K562 (cell line): Measurements from ENCODE around the gene TELO2. TPM values are rescaled to one million over a fixed set of nuclear protein-coding genes. Genes with fewer than 3 reads are reported as not detected.

Experiments
- ATAC-seq: fragments of 200-7000 bp; cut with Tn5 transposase; 3 replicates; pipeline ENCODE4 v1.9.1; 2020; ENCODE audit warnings: moderate library complexity
- BruUV-seq: library from RNA; stranded (reverse); fragments of 400-500 nt; replicated peaks from 2 replicates; lab custom pipeline; 2021; lab: Mats Ljungman, UMichigan
- CTCF ChIA-PET: fragments of 300-600 bp; formaldehyde crosslinking; extraction: SDS; loops from one replicate; lab custom pipeline; 2021; ENCODE audit warnings: low intra/inter-chr PET ratio; lab: Yijun Ruan, JAX
- POLR2A ChIA-PET: fragments of 300-600, 350-650 bp; sonication (Branson Sonifier 250); formaldehyde crosslinking; extraction: SDS; loops from one replicate; lab custom pipeline; 2021; ENCODE audit warnings: antibody characterized with exemption, inconsistent platforms; lab: Yijun Ruan, JAX
- DNase-seq, 4 experiments: peaks; one replicate each; pipeline versions ENCODE4 v3.0.0 to v3.0.0-alpha.2; 2011 to 2018; ENCODE audit warnings: low spot score in 3 of 4, mixed read lengths in 3 of 4; ENCODE audit errors: extremely low read depth in 1 of 4
- FAIRE-seq: peaks from 2 replicates; lab custom pipeline; 2011; peaks lifted over from hg19 to GRCh38; lab: Jason Lieb, UNC
- H2AFZ ChIP-seq: 2 replicates; pipeline ENCODE4 v1.6.0; 2011; ENCODE audit warnings: low read depth, low read length, control low read depth, inconsistent platforms
- H3K27ac ChIP-seq: fragments of 200-600 bp; 3 replicates; pipeline ENCODE4 v1.8.0; 2011; ENCODE audit warnings: low read depth, mild to moderate bottlenecking, control low read depth, inconsistent platforms, low read length, moderate library complexity, mixed read lengths; ENCODE audit errors: extremely low read depth
- H3K27me3 ChIP-seq, 2 experiments: fragments of 300-600 bp in 1 of 2; 2 replicates in 1 of 2; 3 replicates in 1 of 2; pipeline versions ENCODE4 v1.6.0 to v1.8.0; 2011; ENCODE audit warnings: inconsistent platforms in 2 of 2, low read length in 2 of 2, mild to moderate bottlenecking in 1 of 2, mixed read lengths in 1 of 2, moderate library complexity in 1 of 2; ENCODE audit not compliant: control insufficient read depth in 2 of 2, insufficient read depth in 2 of 2
- H3K36me3 ChIP-seq: fragments of 300-600 bp; 3 replicates; pipeline ENCODE4 v1.8.0; 2011; ENCODE audit warnings: mild to moderate bottlenecking, low read length, inconsistent platforms; ENCODE audit not compliant: control insufficient read depth, insufficient read depth
- H3K4me1 ChIP-seq, 2 experiments: fragments of 200-600 bp in 1 of 2; replicated peaks in 1 of 2; 2 replicates in 1 of 2; 3 replicates in 1 of 2; pipeline versions ENCODE4 v1.5.1 to v1.8.0; 2011; ENCODE audit warnings: inconsistent platforms in 2 of 2, low read length in 2 of 2, mild to moderate bottlenecking in 1 of 2, mixed read lengths in 1 of 2, moderate library complexity in 1 of 2; ENCODE audit not compliant: control insufficient read depth in 2 of 2, insufficient read depth in 2 of 2
- H3K4me2 ChIP-seq: 2 replicates; pipeline ENCODE4 v1.6.1; 2011; ENCODE audit warnings: low read length, control low read depth, inconsistent platforms, mixed read lengths; ENCODE audit not compliant: insufficient read depth
- H3K4me3 ChIP-seq: fragments of 200-600 bp; sonication (generic), shearing (Covaris generic); 2 replicates; pipeline ENCODE4 v1.5.1; 2016; ENCODE audit warnings: control low read depth, inconsistent platforms
- H3K79me2 ChIP-seq: fragments of 200-600 bp; 3 replicates; pipeline ENCODE4 v1.8.0; 2011; ENCODE audit warnings: low read length, inconsistent platforms; ENCODE audit not compliant: control insufficient read depth, insufficient read depth
- H3K9ac ChIP-seq, 2 experiments: 2 replicates each; pipeline versions ENCODE4 v1.6.0 to v1.6.1; 2011; ENCODE audit warnings: low read depth in 2 of 2, low read length in 2 of 2, control low read depth in 1 of 2, inconsistent platforms in 1 of 2, mild to moderate bottlenecking in 1 of 2, mixed read lengths in 1 of 2; ENCODE audit not compliant: insufficient read depth in 1 of 2
- H3K9me1 ChIP-seq: one replicate; pipeline ENCODE4 v1.6.0; 2011; ENCODE audit warnings: inconsistent platforms, mild to moderate bottlenecking, low read length, moderate library complexity; ENCODE audit not compliant: control insufficient read depth, insufficient read depth
- H3K9me3 ChIP-seq: replicated peaks from 2 replicates; pipeline ENCODE4 v1.5.1; 2011; ENCODE audit warnings: low read depth, low read length, inconsistent platforms; ENCODE audit not compliant: control insufficient read depth, insufficient read depth
- H4K20me1 ChIP-seq: replicated peaks from 2 replicates; pipeline ENCODE4 v1.6.1; 2011; ENCODE audit warnings: low read length, inconsistent platforms, mixed read lengths; ENCODE audit not compliant: control insufficient read depth, insufficient read depth
- CEBPB ChIP-seq: fragments of 450-650 bp; IDR thresholded peaks from 2 replicates; pipeline ENCODE4 v1.6.1; 2016; ENCODE audit warnings: missing genetic modification characterization, missing compliant biosample characterization
- ETV5 ChIP-seq: sonication (generic); formaldehyde crosslinking; IDR thresholded peaks from 2 replicates; pipeline ENCODE4 v1.4.0; 2020; ENCODE audit warnings: low read depth, mild to moderate bottlenecking, missing genetic modification reagents
- EZH2 ChIP-seq: IDR thresholded peaks from 2 replicates; pipeline ENCODE4 v1.6.1; 2012; ENCODE audit warnings: low read depth, mild to moderate bottlenecking, inconsistent platforms, low read length, borderline replicate concordance
- FOXK1 ChIP-seq: sonication (generic); formaldehyde crosslinking; IDR thresholded peaks from 2 replicates; pipeline ENCODE4 v1.8.0; 2022; ENCODE audit warnings: missing genetic modification reagents, mild to moderate bottlenecking, borderline replicate concordance
- GATA2 ChIP-seq: sonication (generic); formaldehyde crosslinking; IDR thresholded peaks from 2 replicates; pipeline ENCODE4 v1.4.0; 2020; ENCODE audit warnings: mild to moderate bottlenecking, missing genetic modification reagents
- HIVEP1 ChIP-seq: fragments of 250-450 bp; sonication (Bioruptor Pico); IDR thresholded peaks from 2 replicates; pipeline ENCODE4 v1.4.0; 2020; ENCODE audit warnings: mild to moderate bottlenecking
- IFI16 ChIP-seq: fragments of 250-450 bp; sonication (Bioruptor Pico); IDR thresholded peaks from 2 replicates; pipeline ENCODE4 v2.1.2; 2022; ENCODE audit warnings: mild to moderate bottlenecking, inconsistent platforms
- NCOA1 ChIP-seq: fragments of 450-650 bp; IDR thresholded peaks from 2 replicates; pipeline ENCODE4 v1.6.1; 2016; ENCODE audit warnings: low read depth
- RBM22 ChIP-seq: fragments of 200-400 bp; formaldehyde crosslinking; IDR thresholded peaks from 2 replicates; pipeline ENCODE4 v1.6.1; 2018; ENCODE audit warnings: low read length, low read depth; ENCODE audit not compliant: poor library complexity, severe bottlenecking
- SMAD1 ChIP-seq: fragments of 150-350 bp; IDR thresholded peaks from 2 replicates; pipeline ENCODE4 v1.6.1; 2014; ENCODE audit warnings: low read length, low read depth; ENCODE audit not compliant: partially characterized antibody
- TAF7 ChIP-seq: fragments of 450-650 bp; IDR thresholded peaks from 2 replicates; pipeline ENCODE4 v1.6.1; 2016; ENCODE audit warnings: missing genetic modification characterization, missing compliant biosample characterization
- VEZF1 ChIP-seq: fragments of 200-800 bp; sonication (Bioruptor generic); IDR thresholded peaks from 2 replicates; pipeline ENCODE4 v1.6.1; 2017; ENCODE audit warnings: missing genetic modification characterization, missing compliant biosample characterization
- ZBTB7A ChIP-seq: IDR thresholded peaks from 2 replicates; pipeline ENCODE4 v1.6.1; 2011; ENCODE audit warnings: low read depth, mild to moderate bottlenecking, low read length, moderate library complexity, borderline replicate concordance; ENCODE audit not compliant: control insufficient read depth
- ZNF134 ChIP-seq: fragments of 250-450 bp; sonication (Bioruptor Pico); conservative IDR thresholded peaks from 2 replicates; pipeline ENCODE4 v1.4.0; 2020
- ZNF224 ChIP-seq: sonication (generic); formaldehyde crosslinking; IDR thresholded peaks from 2 replicates; pipeline ENCODE4 v1.8.0; 2022; ENCODE audit warnings: mild to moderate bottlenecking, missing genetic modification reagents
- ZNF41 ChIP-seq: fragments of 250-450 bp; sonication (Bioruptor Pico); conservative IDR thresholded peaks from 2 replicates; pipeline ENCODE4 v1.4.0; 2020; ENCODE audit warnings: mild to moderate bottlenecking
- ZNF785 ChIP-seq: fragments of 250-450 bp; sonication (Bioruptor Pico); IDR thresholded peaks from 2 replicates; pipeline ENCODE4 v1.4.0; 2020; ENCODE audit warnings: mild to moderate bottlenecking
- ZZZ3 ChIP-seq: fragments of 450-650 bp; IDR thresholded peaks from 2 replicates; pipeline ENCODE4 v1.6.1; 2016; ENCODE audit warnings: antibody characterized with exemption, mild to moderate bottlenecking, moderate library complexity
- WGBS: fragments of 100-300 bp; shearing (Covaris generic); methylation state at CpG from one replicate; pipeline ENCODE4 v1.1.6; 2016; ENCODE audit warnings: low coverage, mixed read lengths; ENCODE audit not compliant: insufficient coverage; ENCODE audit errors: missing lambda C conversion rate; 5-methylcytosine and 5-hydroxymethylcytosine counted together
- in situ Hi-C: fragments of 300-500 bp; cut with MboI; formaldehyde crosslinking; loops from 4 replicates; pipeline ENCODE4 v1.15.0; 2018; ENCODE audit warnings: inconsistent platforms, mixed read lengths
- intact Hi-C: fragments of 100-400 bp; cut with micrococcal nuclease; formaldehyde crosslinking; loops from 2 replicates; pipeline ENCODE4 v1.14.2; 2022
- polyA plus RNA-seq, 8 experiments: library from polyadenylated mRNA; depleted of rRNA in 4 of 8; stranded (reverse) in 5 of 8; unstranded in 3 of 8; fragments of >200 nt; fragmentation: Nextera tagmentation in 2 of 8; fragmentation: Illumina TruSeq in 1 of 8; extraction: Ambion mirVana in 2 of 8; extraction: Trizol in 1 of 8; gene quantifications; 2 replicates each; pipeline versions ENCODE4 v1.2.1 to v1.2.3, GENCODE V29; 2011 to 2014; ENCODE audit warnings: inconsistent platforms in 1 of 8, missing spikeins in 1 of 8
- total RNA-seq, 7 experiments: library from RNA; depleted of rRNA in 6 of 7; stranded (reverse); fragments of >200 nt in 6 of 7; fragmentation: Illumina TruSeq in 2 of 7; extraction: Trizol in 2 of 7; gene quantifications; 2 replicates each; pipeline versions ENCODE4 v1.2.1 to v1.2.3, GENCODE V29; 2011 to 2021; ENCODE audit warnings: low replicate concordance in 1 of 7

The TELO2 gene
- total and polyA plus RNA-seq, 9 of the 15 experiments (the other 6 are each of a cell fraction or from before 2014, with no cell fraction given) = 0.51 to 91.8 (median 14.5) TPM

DNA sequence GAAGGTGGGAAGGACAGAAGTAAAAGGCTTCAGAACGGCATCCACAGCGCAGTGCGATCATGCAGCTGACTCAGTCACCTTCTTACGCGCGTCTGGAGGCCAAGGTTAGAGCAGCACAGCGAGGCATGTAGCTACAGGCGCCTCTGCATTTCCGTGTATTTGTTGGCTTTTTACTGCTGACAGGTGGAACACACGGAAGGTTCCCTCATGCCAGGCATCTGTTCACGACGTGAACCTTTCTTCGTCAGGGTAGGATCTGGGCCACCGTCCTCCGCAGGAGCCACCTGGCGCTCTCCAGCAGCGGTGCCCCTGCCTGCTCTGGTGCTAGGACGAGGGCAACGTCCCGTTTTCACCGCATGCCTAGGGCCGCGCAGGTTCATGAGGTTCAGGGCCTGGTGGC is 55.6 kb downstream of the TELO2 start:
- Histone ChIP-seq H3K27me3 (peaks cover 2 to 34% of the 10 kb centered on the region in 2 experiments; a peak in 4 of 5 replicates), H3K4me2 (no peak overlapping the region), H3K4me3 (no peak overlapping the region), H3K79me2 (no peaks in the 10 kb centered on the region), H3K9me1 (no peaks in the 10 kb centered on the region), H3K27ac (no peak overlapping the region), H4K20me1 (no peaks in the 10 kb centered on the region)
- CTCF ChIA-PET = no interaction called here
- no peak for TF ChIP-seq ZNF41
- TF ChIP-seq FOXK1 = no peak
- TF ChIP-seq, all 486 proteins: peak for 0
- in situ Hi-C loops (no loop called here), intact Hi-C loops (no loop called here)
- Histone ChIP-seq H3K9me3 (no peaks in the 10 kb centered on the region), H3K9ac (no peak overlapping the region; a peak in 1 of 4 replicates), H3K36me3 (no peaks in the 10 kb centered on the region), H3K4me1 (peaks cover 2 to 25% of the 10 kb centered on the region in 2 experiments; a peak in 3 of 5 replicates), H2AFZ (no peak overlapping the region)
- FAIRE-seq (no peak), ATAC-seq (no peak), DNase-seq (no peak)
- BruUV-seq = no TSS peak
- POLR2A ChIA-PET = interaction anchor here (1.2 kb wide), 1 partner anchor 18 kb away, joined by 3 read pairs; no protein-coding TSS in a partner anchor
- 49% methylated on average over 23 of the region's 23 CpGs for WGBS

DNA sequence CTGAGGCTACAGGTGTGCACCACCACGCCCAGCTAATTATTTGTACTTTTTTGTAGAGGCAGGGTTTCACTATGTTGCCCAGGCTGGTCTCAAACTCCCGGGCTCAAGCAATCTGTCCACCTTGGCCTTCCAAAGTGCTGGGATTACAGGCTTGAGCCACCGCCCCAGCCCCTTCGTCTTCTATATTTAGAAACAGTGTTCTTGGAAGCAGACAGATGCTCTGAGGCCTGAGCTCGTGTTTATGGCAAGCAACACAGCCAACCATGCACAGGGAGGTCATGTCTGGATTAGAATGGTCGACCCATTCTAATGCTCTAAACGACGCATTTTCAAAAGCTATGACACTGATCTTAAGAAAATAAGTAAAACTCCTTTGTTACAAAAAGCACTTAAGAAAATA is 56.9 kb downstream of the TELO2 start:
- no peaks in the 10 kb centered on the region for H3K36me3 ChIP-seq
- FAIRE-seq (no peak), DNase-seq (no peak), ATAC-seq (no peak)
- H3K27me3 ChIP-seq = peaks cover 2 to 34% of the 10 kb centered on the region in 2 experiments; a peak in 4 of 5 replicates
- no peak overlapping the region for H3K4me3 ChIP-seq
- no peak overlapping the region for H3K9ac ChIP-seq
- ChIA-PET POLR2A (interaction anchor here (1.1 to 1.2 kb wide), 2 partner anchors 12 to 17 kb away, joined by 3 read pairs; no protein-coding TSS in a partner anchor), CTCF (no interaction called here)
- no peak overlapping the region for H3K4me2 ChIP-seq
- in situ Hi-C loops (no loop called here), intact Hi-C loops (no loop called here)
- no peaks in the 10 kb centered on the region for H3K9me3 ChIP-seq
- H3K9me1 ChIP-seq = no peaks in the 10 kb centered on the region
- H3K79me2 ChIP-seq = no peaks in the 10 kb centered on the region
- H4K20me1 ChIP-seq = no peaks in the 10 kb centered on the region
- WGBS = 31% methylated on average over 8 of the region's 8 CpGs
- H2AFZ ChIP-seq = no peak overlapping the region
- no TSS peak for BruUV-seq
- H3K4me1 ChIP-seq = peaks cover 0 to 29% of the 10 kb centered on the region in 2 experiments; a peak in 3 of 5 replicates
- no peak overlapping the region for H3K27ac ChIP-seq
- TF ChIP-seq RBM22 = no peak
- no peak for TF ChIP-seq SMAD1
- no peak for TF ChIP-seq ZZZ3
- no peak for TF ChIP-seq GATA2 (CRISPR knock-in tag)
- no peak for TF ChIP-seq ZBTB7A
- no peak for TF ChIP-seq ZNF224 (CRISPR knock-in tag)
- no peak for TF ChIP-seq VEZF1 (CRISPR knock-in tag)
- TF ChIP-seq ETV5 = no peak
- no peak for TF ChIP-seq HIVEP1 (CRISPR knock-in tag)
- TF ChIP-seq ZNF134 (CRISPR knock-in tag) = no peak
- no peak for TF ChIP-seq EZH2
- no peak for TF ChIP-seq IFI16 (CRISPR knock-in tag)
- no peak for TF ChIP-seq ZNF785 (CRISPR knock-in tag)
- no peak for TF ChIP-seq CEBPB (tag)
- no peak for TF ChIP-seq TAF7
- no peak for TF ChIP-seq NCOA1
